HG02884 (cell line): ENCODE results near the gene WBP1.
"Not testable (repeated sequence)": the region's sequence is repeated elsewhere in the genome, so short reads cannot be mapped to it uniquely, and the experiment has no call there.

Source experiments
- ATAC-seq: cut with Tn5 transposase; IDR thresholded peaks from one replicate; pipeline ENCODE4 v1.9.1; 2021; ENCODE audit warnings: mild to moderate bottlenecking, moderate library complexity; ENCODE audit not compliant: unreplicated experiment

Gene WBP1

GRCh38 chr2:74448771-74449170, 9.5 kb upstream of the WBP1 start:
- no peak for ATAC-seq

GRCh38 chr2:74450570-74451190, 7.6 kb upstream of the WBP1 start:
- ATAC-seq = no peak

- ATAC-seq = peak; percentile 35
Observed at GRCh38 chr2:74454654-74455511, 3.4 kb upstream of the WBP1 start, which contains the start of gene INO80B. TSS of gene INO80B (plus strand) at chr2:74455087. CDS start at chr2:74455117, 30 bp downstream.

GRCh38 chr2:74457129-74457548, 1.1 kb upstream of the WBP1 start:
- no peak for ATAC-seq

GRCh38 chr2:74457549-74458131, 598 bp upstream of the WBP1 start:
- ATAC-seq = peak; percentile 26

GRCh38 chr2:74458938-74459363, 713 bp downstream of the WBP1 start:
- ATAC-seq = no peak

GRCh38 chr2:74459503-74460118, 1.4 kb downstream of the WBP1 start:
- not testable (repeated sequence) for ATAC-seq

GRCh38 chr2:74460187-74460586, 1.9 kb downstream of the WBP1 start:
- ATAC-seq = not testable (repeated sequence)

- ATAC-seq = no peak
Observed at GRCh38 chr2:74461187-74462053, 3.2 kb downstream of the WBP1 start.

GRCh38 chr2:74462054-74462785, 4.0 kb downstream of the WBP1 start:
- ATAC-seq = no peak

- ATAC-seq = no peak
Observed at GRCh38 chr2:74462786-74463105, 4.5 kb downstream of the WBP1 start.

- ATAC-seq = no peak
Observed at GRCh38 chr2:74464406-74464805, 6.2 kb downstream of the WBP1 start.

- not testable (repeated sequence) for ATAC-seq
Observed at GRCh38 chr2:74470742-74471141, 12.5 kb downstream of the WBP1 start.

GRCh38 chr2:74471332-74472065, 13.3 kb downstream of the WBP1 start:
- no peak for ATAC-seq

GRCh38 chr2:74472086-74472944, 14.1 kb downstream of the WBP1 start, which contains the start of gene MRPL53:
TSS of gene MRPL53 (minus strand) at chr2:74472680. CDS start at chr2:74472660, 20 bp downstream.
- peak; percentile 84 for ATAC-seq

GRCh38 chr2:74472945-74473258, 14.7 kb downstream of the WBP1 start:
- no peak for ATAC-seq

- ATAC-seq = no peak
Observed at GRCh38 chr2:74474481-74474880, 16.2 kb downstream of the WBP1 start.

GRCh38 chr2:74474899-74475298, 16.7 kb downstream of the WBP1 start:
- no peak for ATAC-seq
